GM19467 (cell line): Measurements from ENCODE around the gene PPP1R3D.
"Not testable (repeated sequence)": the region's sequence is repeated elsewhere in the genome, so short reads cannot be mapped to it uniquely, and the experiment has no call there.

ENCODE experiments used
- ATAC-seq: cut with Tn5 transposase; IDR thresholded peaks from one replicate; pipeline ENCODE4 v1.9.1; 2021; ENCODE audit warnings: mild to moderate bottlenecking, moderate library complexity; ENCODE audit not compliant: unreplicated experiment

The PPP1R3D gene

GRCh38 chr20:59925899-59926298, 14.2 kb downstream of the PPP1R3D start:
- ATAC-seq, result no peak

- no peak for ATAC-seq
These were observed 14.7 kb downstream of the PPP1R3D start for GRCh38 chr20:59925359-59925758.

- ATAC-seq, result no peak
These were observed 16.6 kb downstream of the PPP1R3D start for GRCh38 chr20:59923514-59923913.

GRCh38 chr20:59920944-59921343, 19.2 kb downstream of the PPP1R3D start:
- no peak for ATAC-seq

- no peak for ATAC-seq
These were observed 27.5 kb downstream of the PPP1R3D start for GRCh38 chr20:59912609-59913008.

- ATAC-seq, result no peak
These were observed 29.1 kb downstream of the PPP1R3D start for GRCh38 chr20:59911041-59911440.

- no peak for ATAC-seq
These were observed 31.2 kb downstream of the PPP1R3D start for GRCh38 chr20:59908855-59909254.

GRCh38 chr20:59903621-59904020, 36.5 kb downstream of the PPP1R3D start:
- no peak for ATAC-seq

GRCh38 chr20:59902470-59902869, 37.6 kb downstream of the PPP1R3D start:
- ATAC-seq, result no peak

GRCh38 chr20:59895908-59896307, 44.2 kb downstream of the PPP1R3D start:
- ATAC-seq, result no peak

- ATAC-seq, result no peak
These were observed 48.5 kb downstream of the PPP1R3D start for GRCh38 chr20:59891581-59891980.

GRCh38 chr20:59890035-59890434, 50.1 kb downstream of the PPP1R3D start:
- ATAC-seq, result not testable (repeated sequence)

GRCh38 chr20:59888050-59888449, 52.1 kb downstream of the PPP1R3D start:
- ATAC-seq, result no peak
